ENCODE data around the gene PDGFC. TPM values are rescaled to one million over a fixed set of nuclear protein-coding genes. Genes with fewer than 3 reads are reported as not detected.

PDGFC gene
- polyA plus RNA-seq, 3 donors: 66.7 to 71.7 (median 68.6) TPM

- no peak for DNase-seq
Observed at GRCh38 chr4:156858071-156858470, 113.5 kb downstream of the PDGFC start.

DNA sequence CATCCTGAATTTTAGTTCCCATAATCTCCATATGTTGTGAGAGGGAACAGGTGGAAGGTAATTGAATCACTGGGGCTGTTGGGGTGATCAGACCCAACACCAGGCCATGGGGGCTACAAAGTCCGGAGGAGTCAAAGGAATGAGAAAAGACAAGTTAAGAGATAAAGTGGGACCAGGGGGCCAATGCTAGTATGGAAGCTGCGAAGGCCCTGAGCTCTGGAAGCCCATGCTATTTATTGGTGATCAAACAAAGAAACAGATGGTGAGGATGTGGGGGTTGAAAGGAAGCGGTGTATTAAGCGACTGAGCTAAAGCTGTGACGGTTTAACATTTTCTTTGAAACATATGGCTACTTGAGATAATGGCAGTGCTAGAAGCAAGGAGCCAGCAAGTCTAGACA is 132.8 kb downstream of the PDGFC start:
- no peak for DNase-seq

GRCh38 chr4:156837625-156838345 is 133.8 kb downstream of the PDGFC start:
- no peak for DNase-seq

- no peak for DNase-seq
Observed at GRCh38 chr4:156832886-156833285, 138.7 kb downstream of the PDGFC start.

DNA sequence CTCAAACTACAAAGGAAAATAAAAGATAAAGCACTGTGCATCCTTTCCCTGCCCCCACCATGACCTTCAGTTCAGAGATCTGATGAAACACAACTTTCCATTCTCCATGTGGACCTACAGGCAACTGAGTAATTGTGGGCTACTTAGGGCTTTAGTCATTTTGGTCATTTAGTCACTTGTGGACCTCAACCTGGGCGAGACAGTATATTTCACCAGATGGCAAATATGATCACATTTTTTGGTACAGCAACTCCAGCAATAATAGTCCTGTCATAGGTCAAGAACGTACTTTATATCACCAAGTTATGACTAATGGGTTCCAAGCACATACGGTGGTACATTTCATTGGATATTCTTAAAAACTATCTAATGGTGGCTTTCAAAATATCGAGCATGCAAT is 141.2 kb downstream of the PDGFC start:
- DNase-seq: no peak

GRCh38 chr4:156829201-156829873 is 142.3 kb downstream of the PDGFC start:
- no peak for DNase-seq

DNA sequence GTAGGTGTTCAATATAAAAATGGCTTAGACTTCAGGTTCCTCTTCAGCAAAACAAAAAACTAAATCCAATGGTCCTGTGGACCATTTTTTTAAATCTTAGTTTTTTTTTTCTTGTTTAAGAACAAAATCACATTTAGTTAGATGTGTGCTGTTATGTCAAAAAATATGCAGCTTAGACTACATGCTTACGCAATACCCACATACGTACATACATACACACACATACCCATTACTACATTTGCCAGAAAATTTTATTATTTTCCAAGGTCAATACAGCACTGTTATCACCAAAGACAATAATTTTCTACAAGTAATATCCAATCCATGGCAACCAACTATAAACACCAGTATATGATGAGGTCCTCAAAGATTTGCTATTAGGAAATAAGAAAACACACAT is 144.1 kb downstream of the PDGFC start:
- DNase-seq: no peak

DNA sequence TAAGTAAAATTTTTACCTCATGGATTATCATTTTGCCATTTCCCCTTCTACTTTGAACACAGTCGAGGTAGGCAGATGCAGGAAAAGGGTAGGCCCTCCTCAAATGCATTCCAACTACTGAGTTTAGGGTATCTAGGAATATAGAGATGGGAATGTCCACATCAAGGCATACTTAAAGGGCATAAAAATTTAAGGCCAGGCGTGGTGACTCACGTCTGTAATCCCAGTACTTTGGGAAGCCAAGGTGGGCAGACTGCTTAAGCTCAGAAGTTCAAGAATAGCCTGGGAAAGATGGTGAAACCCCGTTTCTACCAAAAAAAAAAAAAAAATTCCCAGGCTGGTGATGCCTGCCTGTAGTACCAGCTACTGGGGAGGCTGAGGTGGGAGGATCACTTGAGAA is 146.5 kb downstream of the PDGFC start:
- DNase-seq: no peak

GRCh38 chr4:156824451-156825060 is 147.0 kb downstream of the PDGFC start:
- no peak for DNase-seq

GRCh38 chr4:156820931-156821330 is 150.7 kb downstream of the PDGFC start:
- no peak for DNase-seq

- no peak for DNase-seq
Observed at GRCh38 chr4:156816360-156816755, 155.2 kb downstream of the PDGFC start.

DNA sequence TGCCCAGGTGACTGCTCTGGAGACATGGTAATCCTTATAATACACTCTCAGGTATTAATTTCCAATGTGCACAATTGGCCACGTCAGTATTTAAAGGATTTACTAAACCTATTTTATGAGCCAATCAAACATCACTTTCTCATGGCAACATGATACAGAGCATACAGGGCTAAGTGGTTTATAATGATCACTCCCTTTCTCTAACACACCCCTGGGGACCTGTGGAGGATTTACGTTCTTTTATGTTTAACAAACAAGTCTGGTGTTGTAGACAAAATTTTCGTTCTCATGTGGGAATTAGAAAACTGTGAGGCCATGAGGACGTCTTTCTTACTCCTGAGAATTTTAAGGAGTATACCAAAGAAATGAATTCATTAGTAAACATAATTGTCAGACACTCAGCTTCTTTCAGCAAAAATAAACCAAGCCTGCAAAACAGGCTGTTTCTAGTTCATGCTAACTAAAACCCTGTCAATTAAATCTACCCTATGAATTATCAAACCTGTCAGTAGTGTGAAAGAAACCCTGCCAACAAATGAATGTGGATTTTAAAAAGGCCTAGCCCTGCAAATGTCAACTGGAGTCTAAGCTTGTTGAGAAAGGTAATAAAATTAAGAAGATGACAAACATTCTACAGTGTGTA is 155.8 kb downstream of the PDGFC start:
- no peak for DNase-seq

DNA sequence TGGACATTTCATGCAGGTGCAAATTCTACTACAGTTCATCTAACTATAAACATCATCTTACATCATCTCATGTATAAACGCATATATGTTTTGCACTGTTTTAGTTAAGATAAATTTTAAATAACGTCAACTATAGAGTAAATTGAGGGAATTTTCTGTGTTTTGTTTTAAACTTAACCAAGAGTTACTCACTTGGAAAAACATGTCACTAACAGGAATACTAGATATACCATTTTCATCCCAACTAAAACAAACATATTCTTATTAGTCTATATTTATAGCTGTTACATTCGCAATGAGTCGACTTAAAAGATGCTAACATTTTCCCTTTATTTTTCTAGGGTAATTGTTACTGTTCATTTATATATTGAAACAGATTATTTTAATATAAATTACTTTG is 159.6 kb downstream of the PDGFC start:
- no peak for DNase-seq

- DNase-seq: no peak
Observed at GRCh38 chr4:156811286-156811685, 160.3 kb downstream of the PDGFC start.

DNA sequence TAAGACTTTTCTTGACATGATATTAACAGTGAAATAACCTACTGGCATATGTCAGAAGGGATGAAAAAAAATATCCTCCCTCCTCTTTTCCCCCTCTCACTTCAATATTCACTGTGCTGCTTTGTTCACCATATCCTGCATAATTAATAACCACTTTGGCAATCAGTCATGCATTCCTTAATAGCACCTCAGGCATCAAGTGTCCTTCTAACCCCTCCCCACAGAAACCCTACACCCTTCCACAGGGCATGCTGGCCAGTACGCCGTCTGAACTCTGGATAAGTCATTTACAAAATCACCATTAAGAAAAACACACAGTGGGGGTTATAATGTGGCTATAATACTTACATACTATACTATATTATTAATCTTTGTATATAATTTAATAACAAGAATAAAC is 165.9 kb downstream of the PDGFC start:
- DNase-seq: peak; percentile 51

GRCh38 chr4:156803056-156803455 is 168.5 kb downstream of the PDGFC start:
- no peak for DNase-seq

DNA sequence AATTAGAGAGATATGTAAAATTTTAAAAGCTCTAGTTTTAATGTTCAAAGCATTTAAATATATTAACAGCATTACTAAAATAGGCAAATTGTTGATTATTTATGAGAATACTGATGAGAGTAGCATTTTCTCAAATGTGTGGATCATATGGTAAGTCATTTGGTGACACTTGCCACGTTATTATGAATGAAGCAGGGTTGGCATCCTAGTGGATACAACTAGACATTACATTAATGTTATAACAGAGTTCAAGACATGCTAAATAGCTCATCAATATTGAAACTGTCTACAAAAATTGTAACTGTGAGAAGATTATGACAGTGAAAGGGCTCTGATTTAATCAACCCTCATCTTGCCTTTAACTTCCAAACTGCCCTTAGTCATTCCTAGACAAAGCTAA is 171.1 kb downstream of the PDGFC start:
- DNase-seq: no peak

DNA sequence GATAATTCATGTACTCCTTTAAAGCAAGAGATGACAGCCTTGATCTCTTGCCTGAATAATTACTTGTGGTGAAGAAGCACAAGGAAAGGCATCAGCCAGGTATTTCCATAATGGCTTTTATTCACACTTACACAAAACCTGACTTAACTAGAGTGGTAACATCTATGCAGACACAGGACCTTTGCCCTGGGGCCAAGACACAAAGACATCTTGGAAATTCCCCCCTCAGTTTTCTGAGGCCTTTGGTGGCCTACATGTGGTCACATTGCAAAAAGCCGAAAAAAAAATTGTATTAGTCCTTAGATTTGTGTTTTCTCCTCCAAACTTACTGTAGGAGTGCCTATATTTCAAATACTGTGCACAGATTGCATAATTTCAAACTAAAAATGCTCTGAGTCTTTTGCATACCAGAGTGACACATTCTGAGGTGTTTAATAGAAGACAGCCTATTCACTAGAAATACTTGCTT is 172.4 kb downstream of the PDGFC start:
- DNase-seq: no peak

DNA sequence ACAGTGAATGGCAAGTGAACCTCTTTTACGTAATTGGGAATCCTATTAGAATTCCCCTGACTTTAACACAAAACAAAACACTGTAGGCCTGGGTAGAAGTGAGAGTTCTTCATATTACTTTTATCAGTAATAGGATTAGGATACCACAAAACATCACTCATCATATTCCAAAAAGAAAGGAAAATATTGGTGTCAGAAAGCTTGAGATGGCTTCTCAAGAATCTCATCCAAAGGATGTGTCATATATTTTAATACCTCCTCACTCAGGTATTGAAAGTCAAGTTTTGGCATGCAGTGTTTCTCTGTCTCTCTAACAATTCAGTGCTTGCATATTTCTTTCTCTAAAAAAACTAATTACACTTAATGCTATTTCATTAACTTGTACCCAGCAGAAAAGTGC is 173.2 kb downstream of the PDGFC start:
- no peak for DNase-seq

- no peak for DNase-seq
Observed at GRCh38 chr4:156797206-156797605, 174.4 kb downstream of the PDGFC start.

GRCh38 chr4:156795727-156796126 is 175.9 kb downstream of the PDGFC start:
- DNase-seq: no peak

DNA sequence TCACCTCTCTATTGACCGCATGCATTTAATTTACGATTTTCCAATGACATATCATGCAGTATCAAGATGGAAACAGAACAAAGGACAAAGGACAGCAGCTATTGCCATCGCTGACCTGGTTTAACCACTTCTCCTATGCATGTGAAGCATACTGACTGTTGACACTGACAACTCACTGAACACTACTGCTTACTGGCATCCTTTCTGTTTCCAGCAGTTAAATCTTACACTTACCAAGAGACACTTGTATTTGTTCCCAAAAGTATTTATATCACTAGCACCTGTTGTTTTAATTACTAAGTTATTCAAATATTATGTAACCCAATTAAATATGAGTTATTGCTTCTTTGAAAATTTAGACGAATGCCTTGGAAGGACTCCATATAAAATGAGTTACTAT is 176.7 kb downstream of the PDGFC start:
- no peak for DNase-seq

Measured in renal pelvis (tissue), 4 donors.